Activated naive CD4-positive, alpha-beta T cell treated with anti-CD3 and anti-CD28 coated beads, Interleukin-2, amount 10 ng/mL, durations not matched to agents 7 days and 5 days (primary cell): Measurements from ENCODE around the gene TFEB.

ENCODE experiments used
- CTCF ChIA-PET: fragments of 350-600 bp; sonication (Branson Sonifier 250); formaldehyde crosslinking; loops from one replicate; lab custom pipeline; 2021; ENCODE audit warnings: antibody characterized with exemption; lab: Charles Lee
- DNase-seq: peaks from one replicate; pipeline ENCODE4 v3.0.0-alpha.2; 2020
- H3K27ac Mint-ChIP-seq: one replicate; pipeline ENCODE4 v1.8.0; 2021; ENCODE audit warnings: mild to moderate bottlenecking, moderate library complexity, mixed read lengths
- H3K27me3 Mint-ChIP-seq: one replicate; pipeline ENCODE4 v1.8.0; 2021; ENCODE audit warnings: mild to moderate bottlenecking, mixed read lengths
- H3K36me3 Mint-ChIP-seq: one replicate; pipeline ENCODE4 v1.8.0; 2021; ENCODE audit warnings: mixed read lengths
- H3K4me1 Mint-ChIP-seq: one replicate; pipeline ENCODE4 v1.8.0; 2021; ENCODE audit warnings: mixed read lengths
- H3K4me3 Mint-ChIP-seq: one replicate; pipeline ENCODE4 v1.8.0; 2021; ENCODE audit warnings: mild to moderate bottlenecking, moderate library complexity, mixed read lengths
- H3K9me3 Mint-ChIP-seq: one replicate; pipeline ENCODE4 v1.8.0; 2021; ENCODE audit warnings: mixed read lengths

Gene TFEB

GRCh38 chr6:41647061-41647511 is 88.3 kb downstream of the TFEB start:
- H3K27ac Mint-ChIP-seq, result no peak overlapping the region
- peaks cover 49% of the 10 kb centered on the region for H3K27me3 Mint-ChIP-seq
- no peak overlapping the region for H3K4me3 Mint-ChIP-seq
- H3K4me1 Mint-ChIP-seq, result no peaks in the 10 kb centered on the region
- no peak for DNase-seq
- H3K36me3 Mint-ChIP-seq, result no peaks in the 10 kb centered on the region
- no peaks in the 10 kb centered on the region for H3K9me3 Mint-ChIP-seq
- CTCF ChIA-PET, result no interaction called here

DNA sequence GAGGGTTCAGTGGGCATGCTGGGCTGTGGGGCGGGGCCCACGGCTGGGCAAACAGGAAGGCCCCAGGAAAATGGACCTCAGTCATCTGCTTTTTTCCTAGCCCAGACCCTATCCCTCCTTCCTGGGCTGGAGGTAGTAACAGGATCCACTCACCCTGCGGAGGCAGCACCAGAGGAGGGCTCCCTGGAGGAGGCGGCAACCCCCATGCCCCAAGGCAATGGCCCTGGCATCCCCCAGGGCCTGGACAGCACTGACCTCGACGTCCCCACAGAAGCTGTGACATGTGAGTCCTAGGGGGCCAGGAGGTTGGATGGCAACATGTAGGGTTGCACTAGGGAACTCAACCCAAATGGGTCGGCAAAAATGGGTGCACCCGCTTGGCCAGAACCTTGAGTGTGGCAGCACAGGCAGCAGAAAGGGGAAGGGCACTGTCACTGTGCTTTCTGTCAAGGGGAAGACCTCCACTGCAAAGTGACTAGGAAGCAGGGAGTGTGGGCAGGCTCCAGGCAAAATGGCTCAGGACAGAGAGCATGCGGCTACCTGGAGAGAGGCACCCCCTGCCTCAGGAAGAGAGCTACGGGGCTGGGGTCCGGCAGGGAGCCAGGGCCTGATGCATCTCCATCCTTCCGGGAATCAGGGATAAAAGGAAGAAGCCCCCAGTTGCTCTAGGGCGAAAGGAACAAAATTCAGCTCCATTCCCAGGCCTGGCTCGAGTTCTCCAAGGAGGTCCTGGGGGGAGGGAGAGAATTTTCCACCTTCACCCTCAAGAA is 89.2 kb downstream of the TFEB start:
- no peaks in the 10 kb centered on the region for H3K36me3 Mint-ChIP-seq
- CTCF ChIA-PET, result no interaction called here
- no peaks in the 10 kb centered on the region for H3K9me3 Mint-ChIP-seq
- H3K27ac Mint-ChIP-seq, result no peak overlapping the region
- H3K4me1 Mint-ChIP-seq, result no peaks in the 10 kb centered on the region
- no peak overlapping the region for H3K4me3 Mint-ChIP-seq
- DNase-seq, result no peak
- H3K27me3 Mint-ChIP-seq, result peaks cover 57% of the 10 kb centered on the region

- peaks cover 68% of the 10 kb centered on the region for H3K27me3 Mint-ChIP-seq
- H3K9me3 Mint-ChIP-seq, result no peaks in the 10 kb centered on the region
- CTCF ChIA-PET, result no interaction called here
- H3K4me3 Mint-ChIP-seq, result no peak overlapping the region
- no peaks in the 10 kb centered on the region for H3K4me1 Mint-ChIP-seq
- DNase-seq, result no peak
- H3K36me3 Mint-ChIP-seq, result no peaks in the 10 kb centered on the region
- no peak overlapping the region for H3K27ac Mint-ChIP-seq
Measured at GRCh38 chr6:41645007-41645618, 90.3 kb downstream of the TFEB start.

GRCh38 chr6:41644297-41644879 is 91.0 kb downstream of the TFEB start:
- peaks cover 71% of the 10 kb centered on the region for H3K27me3 Mint-ChIP-seq
- CTCF ChIA-PET, result no interaction called here
- H3K4me3 Mint-ChIP-seq, result no peak overlapping the region
- no peaks in the 10 kb centered on the region for H3K4me1 Mint-ChIP-seq
- no peak for DNase-seq
- no peaks in the 10 kb centered on the region for H3K36me3 Mint-ChIP-seq
- no peak overlapping the region for H3K27ac Mint-ChIP-seq
- no peaks in the 10 kb centered on the region for H3K9me3 Mint-ChIP-seq

GRCh38 chr6:41643899-41644269 is 91.5 kb downstream of the TFEB start:
- H3K27me3 Mint-ChIP-seq, result peaks cover 77% of the 10 kb centered on the region
- no peaks in the 10 kb centered on the region for H3K36me3 Mint-ChIP-seq
- no peak for DNase-seq
- no peak overlapping the region for H3K4me3 Mint-ChIP-seq
- H3K27ac Mint-ChIP-seq, result no peak overlapping the region
- CTCF ChIA-PET, result no interaction called here
- no peaks in the 10 kb centered on the region for H3K4me1 Mint-ChIP-seq
- H3K9me3 Mint-ChIP-seq, result no peaks in the 10 kb centered on the region

- no peak overlapping the region for H3K27ac Mint-ChIP-seq
- CTCF ChIA-PET, result no interaction called here
- H3K27me3 Mint-ChIP-seq, result peaks cover 83% of the 10 kb centered on the region
Measured at GRCh38 chr6:41642960-41643898, 92.2 kb downstream of the TFEB start.

DNA sequence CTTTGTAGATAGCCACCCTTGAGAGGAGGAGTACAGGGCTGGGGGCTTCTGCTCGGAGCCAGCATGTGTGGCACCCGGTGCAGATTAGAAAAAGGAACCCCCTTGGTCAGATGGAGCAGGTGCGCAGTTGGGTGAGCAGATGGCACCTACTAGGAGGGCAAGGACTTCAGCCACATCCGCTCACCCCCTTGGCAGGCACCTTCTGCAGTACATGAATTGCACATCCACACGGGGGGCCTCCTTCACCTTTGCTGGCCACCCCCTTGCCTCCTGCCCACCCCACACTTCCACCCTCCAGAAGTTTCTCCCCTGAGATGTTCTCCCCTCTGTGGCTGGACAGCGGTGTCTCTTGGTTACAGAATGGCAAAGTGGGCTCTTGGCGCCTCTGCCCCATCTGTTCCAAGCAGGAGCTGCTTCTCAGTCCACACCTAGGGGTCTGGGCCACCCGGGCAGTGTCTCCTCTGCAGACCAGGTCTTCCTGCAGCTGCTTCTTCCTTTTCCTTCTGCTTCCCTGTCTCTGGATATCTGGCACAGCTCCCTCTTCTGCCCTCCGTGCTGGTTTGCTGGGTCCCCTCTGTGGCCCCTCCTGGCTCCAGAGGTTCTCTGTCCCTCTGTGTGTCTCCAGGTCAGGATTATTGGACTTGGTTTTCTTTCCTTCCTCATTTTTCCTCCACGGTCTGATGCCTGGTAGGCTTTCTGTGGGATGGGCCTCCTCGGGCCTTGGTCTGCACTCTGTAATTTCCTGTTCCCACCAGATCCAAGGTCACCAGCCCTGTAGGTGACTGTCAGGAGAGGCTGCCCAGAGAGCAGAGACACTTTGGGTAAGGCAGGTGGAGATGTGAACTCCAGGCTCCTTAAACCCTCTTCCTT is 93.1 kb downstream of the TFEB start:
- Mint-ChIP-seq H3K27me3 (peaks cover 92% of the 10 kb centered on the region), H3K4me3 (no peak overlapping the region), H3K36me3 (no peaks in the 10 kb centered on the region), H3K27ac (no peak overlapping the region), H3K9me3 (no peaks in the 10 kb centered on the region), H3K4me1 (peaks cover 4% of the 10 kb centered on the region)
- CTCF ChIA-PET, result no interaction called here
- no peak for DNase-seq

More at GRCh38 chr6:41642960-41643898, 92.2 kb downstream of the TFEB start:
- no peak for DNase-seq
- Mint-ChIP-seq H3K4me1 (no peaks in the 10 kb centered on the region), H3K36me3 (no peaks in the 10 kb centered on the region), H3K9me3 (no peaks in the 10 kb centered on the region), H3K4me3 (no peak overlapping the region)

DNA sequence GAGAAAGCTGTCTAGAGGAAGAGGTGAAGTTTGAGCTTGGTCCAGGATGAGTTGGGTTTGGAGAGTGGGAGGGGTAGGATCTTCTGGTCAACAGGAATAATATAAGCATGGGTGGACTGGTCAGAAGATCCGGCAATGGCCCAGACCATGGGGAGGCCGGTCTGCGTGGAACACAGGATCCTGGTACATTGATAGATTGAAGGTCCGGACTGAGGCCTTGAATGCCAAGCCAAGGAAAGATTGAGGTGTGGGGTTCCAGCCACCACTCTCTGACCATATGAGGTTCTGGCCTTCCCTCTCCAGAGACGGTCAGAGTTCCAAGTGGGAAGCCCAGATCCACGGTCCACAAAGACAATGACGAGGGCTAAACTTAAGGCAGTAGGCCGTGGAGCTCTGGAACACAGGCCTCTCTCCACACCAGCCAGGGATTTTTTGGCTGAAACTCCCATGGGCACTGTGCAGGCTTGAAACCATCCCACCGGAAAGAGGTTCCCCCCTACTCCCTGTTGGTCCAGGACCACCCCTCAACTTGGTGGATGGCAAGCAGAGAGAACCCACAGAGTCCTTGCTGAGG is 94.0 kb downstream of the TFEB start:
- CTCF ChIA-PET, result no interaction called here
- H3K36me3 Mint-ChIP-seq, result no peaks in the 10 kb centered on the region
- peaks cover 6% of the 10 kb centered on the region for H3K4me1 Mint-ChIP-seq
- no peak overlapping the region for H3K27ac Mint-ChIP-seq
- DNase-seq, result no peak
- H3K4me3 Mint-ChIP-seq, result no peak overlapping the region
- no peaks in the 10 kb centered on the region for H3K9me3 Mint-ChIP-seq
- peaks cover 95% of the 10 kb centered on the region for H3K27me3 Mint-ChIP-seq

DNA sequence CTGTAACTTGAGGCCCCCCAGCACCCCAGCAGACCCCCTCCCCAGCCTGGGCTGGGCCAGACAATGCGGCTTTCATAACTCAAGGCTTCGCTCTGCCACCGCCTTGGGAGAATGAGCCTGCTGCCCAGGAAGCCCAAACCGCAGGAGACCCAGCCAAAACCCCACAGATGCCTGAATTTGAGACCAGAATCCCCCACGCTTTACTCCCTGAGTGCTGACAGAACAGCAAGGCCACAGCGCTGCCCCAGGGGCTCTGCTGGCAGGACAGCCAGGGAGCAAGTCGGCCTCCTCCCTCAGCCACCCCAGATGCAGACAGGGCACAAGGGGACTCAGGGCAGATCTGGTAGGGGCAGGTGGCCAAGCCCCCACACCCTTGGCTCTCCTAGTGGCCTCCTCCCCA is 95.0 kb downstream of the TFEB start:
- CTCF ChIA-PET, result interaction anchor here (1.0 kb wide), 1 partner anchor 38 kb away, joined by 4 read pairs; no protein-coding TSS in a partner anchor
- H3K9me3 Mint-ChIP-seq, result no peaks in the 10 kb centered on the region
- no peak overlapping the region for H3K27ac Mint-ChIP-seq
- no peak for DNase-seq
- peaks cover 6% of the 10 kb centered on the region for H3K4me1 Mint-ChIP-seq
- H3K36me3 Mint-ChIP-seq, result no peaks in the 10 kb centered on the region
- H3K4me3 Mint-ChIP-seq, result no peak overlapping the region
- peaks cover 97% of the 10 kb centered on the region for H3K27me3 Mint-ChIP-seq

DNA sequence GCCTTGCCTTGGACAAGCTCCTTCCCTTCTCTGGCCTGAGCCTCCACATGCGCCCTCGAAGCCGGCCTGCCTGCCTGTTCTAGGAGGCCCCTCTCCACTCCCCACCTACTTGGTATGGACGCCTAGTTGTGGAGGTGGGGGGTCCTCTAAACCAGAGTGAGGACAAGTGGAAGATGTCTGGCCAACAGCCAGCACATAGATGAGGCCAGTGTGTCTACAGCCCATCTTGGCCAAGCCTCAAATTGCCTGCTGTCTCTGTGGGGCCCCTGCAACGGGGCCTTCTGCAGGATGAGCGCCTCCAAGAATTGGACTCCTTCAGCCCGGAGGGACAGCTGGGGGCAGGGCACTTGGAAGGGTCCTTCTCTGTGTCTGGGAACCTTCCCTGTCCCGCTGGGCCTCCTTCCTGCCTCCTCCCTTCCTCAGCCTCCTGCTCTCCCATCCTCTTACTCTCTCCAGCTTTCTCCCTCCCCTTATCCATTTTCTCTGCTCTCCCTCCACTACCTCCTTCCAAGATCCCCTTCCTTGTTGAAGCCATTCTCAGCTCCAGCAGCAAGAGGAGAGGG is 95.5 kb downstream of the TFEB start:
- Mint-ChIP-seq H3K27me3 (peaks cover 100% of the 10 kb centered on the region), H3K36me3 (no peaks in the 10 kb centered on the region), H3K4me1 (peaks cover 6% of the 10 kb centered on the region), H3K4me3 (no peak overlapping the region), H3K27ac (no peak overlapping the region), H3K9me3 (no peaks in the 10 kb centered on the region)
- CTCF ChIA-PET, result interaction anchor here (1.0 kb wide), 1 partner anchor 37 kb away, joined by 4 read pairs; no protein-coding TSS in a partner anchor
- no peak for DNase-seq

- Mint-ChIP-seq H3K9me3 (no peaks in the 10 kb centered on the region), H3K36me3 (no peaks in the 10 kb centered on the region), H3K4me1 (peaks cover 6% of the 10 kb centered on the region), H3K4me3 (no peak overlapping the region), H3K27me3 (peaks cover 100% of the 10 kb centered on the region), H3K27ac (no peak overlapping the region)
- CTCF ChIA-PET, result interaction anchor here (1.0 kb wide), 1 partner anchor 36 kb away, joined by 4 read pairs; no protein-coding TSS in a partner anchor
- no peak for DNase-seq
Measured at GRCh38 chr6:41638935-41639808, 96.2 kb downstream of the TFEB start.
